Sigmoid colon (tissue), 7 donors: ENCODE results near the gene GPR150. TPM values are rescaled to one million over a fixed set of nuclear protein-coding genes. Genes with fewer than 3 reads are reported as not detected.

Source experiments
- DNase-seq: peaks from one replicate; pipeline ENCODE4 v3.0.0-alpha.2; 2019
- H3K27ac ChIP-seq, 4 donors: fragments of 200-600 bp; sonication (generic); one replicate each; pipeline ENCODE4 v1.5.1; 2016 to 2019; ENCODE audit warnings: mild to moderate bottlenecking in 1 of 4
- H3K27me3 ChIP-seq, 3 donors: fragments of 200-600 bp; sonication (generic); one replicate each; pipeline ENCODE4 v1.5.1; 2019; ENCODE audit warnings: mild to moderate bottlenecking in 1 of 3
- H3K36me3 ChIP-seq, 4 donors: fragments of 200-600 bp; sonication (generic); one replicate each; pipeline ENCODE4 v1.5.1; 2016 to 2019
- H3K4me1 ChIP-seq, 4 donors: fragments of 200-600 bp; sonication (generic); one replicate each; pipeline ENCODE4 v1.5.1; 2017 to 2019
- H3K4me3 ChIP-seq, 4 donors: fragments of 200-600 bp; sonication (generic); one replicate each; pipeline ENCODE4 v1.5.1; 2017 to 2019; ENCODE audit warnings: mild to moderate bottlenecking in 2 of 4, moderate library complexity in 1 of 4
- H3K9me3 ChIP-seq, 4 donors: fragments of 200-600 bp in 3 of 4; sonication (generic) in 3 of 4; one replicate each; pipeline versions ENCODE4 v1.5.1 to v1.6.1; 2013 to 2019
- CTCF ChIP-seq, 4 experiments: fragments of 450-650 bp in 3 of 4; fragments of 200-600 bp in 1 of 4; IDR thresholded peaks; one replicate each; pipeline ENCODE4 v1.5.1; 2016 to 2019; ENCODE audit warnings: antibody characterized with exemption in 4 of 4, mild to moderate bottlenecking in 3 of 4, moderate library complexity in 2 of 4
- EP300 ChIP-seq, 4 donors: sonication (generic); formaldehyde crosslinking; IDR thresholded peaks; one replicate each; pipeline ENCODE4 v1.6.1; 2017; ENCODE audit warnings: antibody characterized with exemption in 4 of 4
- POLR2A ChIP-seq, 2 donors: fragments of 450-650 bp; IDR thresholded peaks; one replicate each; pipeline ENCODE4 v1.6.1; 2016; ENCODE audit warnings: antibody characterized with exemption in 2 of 2, mild to moderate bottlenecking in 2 of 2, moderate library complexity in 2 of 2
- POLR2AphosphoS5 ChIP-seq, 4 donors: sonication (generic); formaldehyde crosslinking; IDR thresholded peaks; one replicate each; pipeline ENCODE4 v1.6.1; 2017; ENCODE audit warnings: antibody characterized with exemption in 4 of 4
- WGBS, 2 donors: extraction: QIAGEN DNeasy Blood & Tissue Kit; methylation state at CpG; one replicate each; pipeline ENCODE4 v1.1.7; 2013; 5-methylcytosine and 5-hydroxymethylcytosine counted together
- intact Hi-C: fragments of 100-400 bp; cut with DNase I; formaldehyde crosslinking; loops from one replicate; pipeline ENCODE4 v1.15.1; 2023
- polyA plus RNA-seq, 3 donors: library from polyadenylated mRNA; stranded (reverse); fragments of 200-250 nt; gene quantifications; one replicate each; pipeline ENCODE4 v1.2.3, GENCODE V29; 2013
- total RNA-seq, 4 donors: library from RNA; depleted of rRNA; stranded (reverse); fragments of >200 nt; gene quantifications; one replicate each; pipeline ENCODE4 v1.1.0, GENCODE V29; 2016
- donor health status: healthy with polysubstance abuse.
- donor health status: Bipolar disorder and iron deficiency.
- donor health status: healthy.

The GPR150 gene
- total and polyA plus RNA-seq, 7 donors: 0.14 to 0.60 (median 0.36) TPM; not detected in 3

- 84 to 92% methylated on average over 1 of the region's 1 CpG for WGBS, 2 donors
- TF ChIP-seq CTCF (IDR thresholded peaks at IDR 0.05) (no peak), POLR2AphosphoS5 (IDR thresholded peaks at IDR 0.05) (no peak), EP300 (IDR thresholded peaks at IDR 0.05) (no peak), POLR2A (IDR thresholded peaks at IDR 0.05) (no peak)
- H3K9me3 ChIP-seq: no peaks in the 10 kb centered on the region
- H3K4me3 ChIP-seq: no peak overlapping the region
- no peak overlapping the region for H3K27ac ChIP-seq
- H3K4me1 ChIP-seq: peaks cover 0 to 2% (median under 1%) of the 10 kb centered on the region in 4 donors
- no peaks in the 10 kb centered on the region for H3K27me3 ChIP-seq
- no peaks in the 10 kb centered on the region for H3K36me3 ChIP-seq
- DNase-seq: no peak
- intact Hi-C loops: no loop called here
Measured at GRCh38 chr5:95626701-95627100, 6.8 kb downstream of the GPR150 start.

- intact Hi-C loops: no loop called here
- Histone ChIP-seq H3K27me3 (no peaks in the 10 kb centered on the region), H3K36me3 (no peaks in the 10 kb centered on the region), H3K4me1 (no peaks in the 10 kb centered on the region), H3K9me3 (no peaks in the 10 kb centered on the region), H3K27ac (no peak overlapping the region), H3K4me3 (no peak overlapping the region)
- no peak for TF ChIP-seq POLR2A (IDR thresholded peaks at IDR 0.05)
- no peak for TF ChIP-seq POLR2AphosphoS5 (IDR thresholded peaks at IDR 0.05)
- no peak for TF ChIP-seq CTCF (IDR thresholded peaks at IDR 0.05)
- TF ChIP-seq EP300 (IDR thresholded peaks at IDR 0.05): no peak
- WGBS, 2 donors: 35 to 74% methylated on average over 4 of the region's 4 CpGs
- DNase-seq: no peak
Measured at GRCh38 chr5:95627971-95628810, 8.3 kb downstream of the GPR150 start.

GRCh38 chr5:95628933-95629332 is 9.0 kb downstream of the GPR150 start:
- intact Hi-C loops: no loop called here
- no peak overlapping the region for H3K27ac ChIP-seq
- DNase-seq: no peak
- no peak overlapping the region for H3K4me3 ChIP-seq
- TF ChIP-seq EP300 (IDR thresholded peaks at IDR 0.05) (no peak), CTCF (IDR thresholded peaks at IDR 0.05) (no peak), POLR2A (IDR thresholded peaks at IDR 0.05) (no peak), POLR2AphosphoS5 (IDR thresholded peaks at IDR 0.05) (no peak)
- 87 to 88% methylated on average over 1 of the region's 1 CpG for WGBS, 2 donors
- no peaks in the 10 kb centered on the region for H3K4me1 ChIP-seq
- H3K9me3 ChIP-seq: no peaks in the 10 kb centered on the region
- H3K27me3 ChIP-seq: no peaks in the 10 kb centered on the region
- H3K36me3 ChIP-seq: no peaks in the 10 kb centered on the region

- no peak overlapping the region for H3K27ac ChIP-seq
- no peaks in the 10 kb centered on the region for H3K27me3 ChIP-seq
- WGBS, 2 donors: 89 to 93% methylated on average over 5 of the region's 5 CpGs
- H3K4me3 ChIP-seq: no peak overlapping the region
- H3K4me1 ChIP-seq: no peaks in the 10 kb centered on the region
- intact Hi-C loops: no loop called here
- no peaks in the 10 kb centered on the region for H3K36me3 ChIP-seq
- TF ChIP-seq POLR2AphosphoS5 (IDR thresholded peaks at IDR 0.05) (no peak), CTCF (IDR thresholded peaks at IDR 0.05) (no peak), EP300 (IDR thresholded peaks at IDR 0.05) (no peak), POLR2A (IDR thresholded peaks at IDR 0.05) (no peak)
- H3K9me3 ChIP-seq: no peaks in the 10 kb centered on the region
- DNase-seq: no peak
Measured at GRCh38 chr5:95630394-95630917, 10.6 kb downstream of the GPR150 start.
